Activated T-helper 9 cell treated with anti-CD3 and anti-CD28 coated beads, Interleukin-2, amount 50 U/mL, for 16 hours (primary cell): ENCODE measurements around the gene RFT1.

Experiments used
- DNase-seq: peaks from one replicate; pipeline ENCODE4 v3.0.0-alpha.2; 2020; ENCODE audit warnings: low read depth

Gene RFT1

GRCh38 chr3:53084310-53085001, 45.8 kb downstream of the RFT1 start:
- no peak for DNase-seq

GRCh38 chr3:53083949-53084309, 46.3 kb downstream of the RFT1 start:
- DNase-seq, result no peak

DNA sequence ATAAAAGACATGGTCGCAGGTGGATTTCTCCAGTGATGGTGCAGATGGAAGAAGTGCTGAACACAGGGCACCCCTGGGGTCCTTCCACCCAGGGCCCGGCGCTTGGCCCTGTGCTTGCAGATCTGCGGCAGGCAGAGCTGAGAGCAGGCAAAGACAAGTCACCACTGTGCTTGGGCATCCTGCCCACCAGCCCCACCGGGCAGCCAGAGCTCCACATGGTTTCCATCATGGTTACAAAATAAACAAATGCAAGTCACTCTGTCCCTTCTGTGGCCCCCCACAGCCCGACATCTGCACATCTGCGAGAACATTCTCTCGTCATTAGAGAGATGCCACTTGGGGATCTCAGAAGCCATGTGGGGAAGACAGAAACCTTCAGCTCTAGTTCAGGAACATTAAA, 46.7 kb downstream of the RFT1 start:
- no peak for DNase-seq

DNA sequence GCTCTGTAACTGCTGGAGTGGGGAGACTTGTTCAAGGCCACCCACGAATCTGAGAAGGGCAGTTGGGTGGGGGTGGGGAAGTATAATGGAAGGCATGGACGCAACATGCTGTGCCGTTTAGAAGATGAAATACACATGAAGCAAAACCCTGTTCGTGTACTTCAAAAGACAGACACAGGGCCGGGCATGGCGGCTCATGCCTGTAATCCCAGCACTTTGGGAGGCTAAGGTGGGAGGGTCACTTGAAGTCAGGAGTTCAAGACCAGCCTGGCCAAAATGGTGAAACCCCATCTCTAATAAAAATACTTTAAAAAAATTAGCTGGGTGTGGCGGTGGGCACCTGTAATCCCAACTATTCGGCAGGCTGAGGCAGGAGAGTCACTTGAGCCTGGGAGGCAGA, 47.5 kb downstream of the RFT1 start:
- DNase-seq, result no peak

DNA sequence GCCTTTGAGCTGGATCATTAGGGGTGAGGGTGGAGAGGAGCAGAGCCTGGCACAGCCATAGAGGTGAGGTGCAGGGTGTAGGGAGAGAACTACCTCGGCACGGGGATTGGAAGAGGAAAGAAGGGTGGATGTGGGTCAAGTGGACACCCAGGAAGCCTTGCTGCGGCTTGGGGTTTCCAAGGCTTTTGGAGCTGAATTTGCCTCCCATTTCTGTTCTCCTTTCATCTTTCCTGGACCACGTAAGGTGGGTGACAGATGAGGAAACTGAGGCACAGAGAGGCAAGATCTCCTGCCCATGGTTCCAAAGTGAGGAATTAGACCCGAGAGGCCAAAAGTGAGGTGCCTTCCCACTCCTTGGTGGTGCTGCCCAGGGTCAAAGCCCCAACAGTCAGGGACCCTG, 48.9 kb downstream of the RFT1 start:
- no peak for DNase-seq

DNA sequence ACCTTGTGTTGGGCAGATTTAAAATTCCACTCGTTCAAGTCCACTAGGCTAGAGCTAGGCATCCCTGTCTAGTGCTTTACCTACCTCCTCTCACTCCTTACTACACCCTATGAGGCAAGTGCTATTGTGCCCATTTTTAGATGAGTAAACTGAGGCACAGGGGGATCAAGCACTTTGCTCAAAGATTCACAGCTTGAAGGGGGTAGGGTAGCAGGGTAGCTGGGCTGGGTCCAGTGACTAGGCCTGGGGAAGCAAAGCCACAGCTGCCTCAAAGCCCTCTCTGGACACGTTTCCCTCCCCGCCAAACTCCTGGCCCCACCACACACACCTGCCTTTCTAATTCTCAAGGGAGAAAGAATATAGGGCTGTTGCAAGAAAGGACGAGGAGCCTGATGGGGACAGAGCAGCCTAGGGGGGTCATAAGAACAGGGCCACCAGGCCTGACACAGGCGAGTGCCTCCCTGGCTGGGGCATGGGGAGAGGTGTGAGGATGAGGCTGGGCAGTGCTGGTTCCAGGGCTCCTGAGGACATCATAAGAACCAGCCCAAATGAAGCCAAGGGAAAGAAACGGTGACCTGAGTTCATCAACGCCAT, 49.5 kb downstream of the RFT1 start:
- DNase-seq, result no peak

DNA sequence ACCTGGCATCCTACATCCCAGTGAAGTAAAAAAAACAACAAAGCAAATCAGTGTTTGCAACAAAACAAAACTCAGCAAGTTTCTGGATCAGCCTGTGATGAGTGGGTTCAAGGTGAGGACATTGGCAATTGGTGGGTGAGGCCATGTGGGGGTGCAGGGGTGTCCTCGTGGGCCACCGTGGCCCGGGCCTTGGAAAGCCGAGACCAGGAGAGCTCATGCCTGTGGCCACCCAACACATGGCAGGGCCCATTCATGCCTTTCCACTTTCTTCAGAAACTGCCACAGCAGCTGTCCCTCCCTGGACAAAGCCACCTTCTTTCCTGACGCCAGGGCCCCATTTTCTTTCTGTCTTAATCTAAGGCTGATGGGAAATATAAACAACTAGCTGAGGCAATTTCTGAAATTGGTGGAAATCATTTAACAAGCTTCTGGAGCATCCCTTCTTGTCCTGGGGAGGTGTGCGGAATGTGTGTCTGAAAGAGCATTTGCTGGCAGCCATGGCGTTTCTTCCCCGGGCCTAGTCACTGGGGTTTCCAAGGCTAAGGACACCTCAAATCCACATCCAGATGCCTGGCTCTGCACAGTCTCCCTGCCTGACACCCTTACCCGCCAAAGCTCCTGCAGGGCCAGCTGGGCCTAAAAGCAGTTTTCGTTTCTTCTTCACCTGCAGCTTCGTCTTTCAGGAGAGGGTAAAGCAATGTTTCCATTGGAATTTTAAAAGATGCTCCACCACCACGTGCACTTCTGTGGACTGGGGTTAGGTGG, 50.3 kb downstream of the RFT1 start:
- no peak for DNase-seq

- no peak for DNase-seq
Measured at GRCh38 chr3:53079147-53079546, 51.1 kb downstream of the RFT1 start.

- no peak for DNase-seq
Measured at GRCh38 chr3:53078656-53079055, 51.6 kb downstream of the RFT1 start.

- DNase-seq, result no peak
Measured at GRCh38 chr3:53077476-53078220, 52.6 kb downstream of the RFT1 start.

- DNase-seq, result no peak
Measured at GRCh38 chr3:53075743-53076140, 54.5 kb downstream of the RFT1 start.

GRCh38 chr3:53074761-53075742, 55.2 kb downstream of the RFT1 start:
- no peak for DNase-seq

GRCh38 chr3:53074366-53074696, 55.9 kb downstream of the RFT1 start:
- no peak for DNase-seq

DNA sequence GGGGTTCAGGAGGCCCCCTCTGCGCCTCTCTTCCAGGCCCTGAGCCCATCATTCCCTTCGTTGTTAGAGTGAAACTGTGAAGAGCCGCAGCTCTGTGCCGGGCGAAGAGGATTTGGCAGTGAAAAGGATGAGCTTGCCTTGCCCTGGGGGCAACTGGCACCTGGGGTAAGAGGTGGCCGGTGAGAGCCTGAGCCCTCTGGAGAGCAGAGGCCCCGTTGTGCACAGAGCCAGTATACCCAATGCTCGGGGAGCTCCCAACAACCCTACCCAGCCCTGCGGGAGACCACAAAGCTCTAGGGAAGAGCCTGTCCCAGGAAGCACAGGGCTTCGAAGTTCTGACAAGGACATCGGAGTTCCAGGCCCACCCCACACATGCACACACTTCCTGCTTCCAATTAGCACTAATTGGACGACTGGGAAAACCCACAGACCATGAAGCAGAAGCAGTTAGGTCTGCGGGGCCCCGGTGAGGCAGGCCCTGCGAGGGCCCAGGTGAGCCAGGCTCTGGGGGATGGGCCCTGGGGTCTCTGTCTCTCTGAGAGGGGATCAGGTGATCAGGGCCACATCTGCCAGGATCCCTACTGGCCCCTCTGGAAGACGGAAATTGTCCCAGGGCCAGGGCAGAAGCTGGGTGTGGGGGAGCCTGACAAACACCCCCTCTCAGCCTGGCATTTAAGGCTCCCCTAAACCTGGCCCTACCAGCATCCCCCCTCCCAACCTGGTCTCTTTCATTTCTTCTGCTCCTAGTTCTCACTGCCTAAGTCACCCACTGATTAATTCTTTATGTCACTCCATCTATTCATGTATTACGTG, 56.5 kb downstream of the RFT1 start:
- no peak for DNase-seq

GRCh38 chr3:53072653-53073552, 57.3 kb downstream of the RFT1 start:
- peak; percentile 77 for DNase-seq

DNA sequence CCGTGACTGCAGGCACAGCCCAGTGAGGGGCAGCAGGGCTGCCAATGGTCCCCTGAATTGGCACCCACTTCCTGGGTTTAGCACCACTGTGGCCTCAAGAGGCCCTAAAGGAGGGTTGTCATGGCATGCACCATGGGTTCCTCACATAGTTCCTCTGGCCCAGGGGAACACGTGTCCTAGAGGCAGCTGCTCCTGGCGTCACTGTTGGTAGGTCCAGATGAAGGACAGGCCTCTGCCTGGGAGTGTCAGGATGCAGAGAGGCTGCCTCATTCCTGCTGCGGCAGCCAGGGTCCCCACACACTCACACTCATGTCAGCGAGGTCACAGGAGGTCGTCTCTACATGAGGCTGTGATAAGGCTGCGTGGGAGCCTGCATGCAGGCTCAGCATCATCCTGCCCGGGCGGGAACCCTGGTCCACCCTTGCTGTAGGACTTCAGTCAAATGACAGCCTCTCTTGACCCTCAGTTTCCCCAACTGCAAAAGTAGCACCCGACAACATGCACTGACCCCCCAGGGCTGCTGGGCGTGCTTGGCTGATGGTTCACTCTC, 58.3 kb downstream of the RFT1 start:
- no peak for DNase-seq

DNA sequence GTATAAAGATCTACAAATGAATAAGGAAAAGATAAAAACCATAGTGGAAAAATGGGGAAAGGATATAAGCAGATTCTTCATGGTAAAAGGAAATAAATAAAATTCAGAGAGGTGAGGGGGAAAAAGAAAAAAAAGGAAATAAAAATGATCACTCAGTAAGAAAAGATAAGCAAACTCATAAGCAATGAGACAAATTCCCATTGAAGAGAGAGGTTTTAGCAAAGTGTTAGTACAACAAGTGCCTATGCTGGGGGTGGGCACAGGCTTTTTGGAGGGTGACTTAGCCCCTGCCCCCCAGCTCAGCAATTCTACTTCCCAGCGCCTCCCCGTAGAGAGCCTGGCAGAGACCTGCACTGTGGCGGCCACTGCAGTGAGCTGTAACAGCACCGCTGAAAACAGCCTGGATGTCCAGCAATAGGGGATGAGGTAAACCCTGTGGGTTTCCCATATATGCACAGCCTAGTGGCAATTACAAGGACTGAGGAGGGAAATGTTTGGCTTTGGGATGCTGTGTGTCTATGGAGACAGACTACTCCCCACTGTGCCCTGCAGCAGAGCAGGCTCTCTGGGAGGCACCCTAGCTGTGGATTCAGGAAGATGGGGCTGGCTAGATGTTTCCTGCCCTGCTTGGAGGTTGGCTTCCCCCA, 60.7 kb downstream of the RFT1 start:
- no peak for DNase-seq

DNA sequence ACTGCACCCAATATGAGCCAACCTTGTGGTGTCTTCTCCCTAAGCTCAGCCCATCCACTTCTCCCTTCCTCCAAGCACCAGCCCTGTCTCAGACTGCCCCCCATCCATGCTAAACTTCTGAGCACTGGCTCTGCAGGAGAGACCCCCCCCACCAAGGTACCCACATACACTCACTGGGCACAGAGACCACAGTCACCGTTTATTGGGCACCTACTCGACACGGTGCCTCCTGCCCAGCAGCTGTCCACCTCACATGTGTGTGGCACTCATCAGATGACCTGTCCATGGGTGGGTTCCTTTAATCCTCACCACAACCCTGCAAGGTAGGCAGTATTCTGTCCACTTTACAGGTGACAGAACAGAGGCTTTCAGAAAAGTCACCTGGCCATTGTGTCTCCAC, 62.1 kb downstream of the RFT1 start:
- no peak for DNase-seq

GRCh38 chr3:53067567-53067966, 62.7 kb downstream of the RFT1 start:
- DNase-seq, result no peak
